HL-60 (cell line): ENCODE data around the gene CNOT6.
"Not testable (repeated sequence)": the region's sequence is repeated elsewhere in the genome, so short reads cannot be mapped to it uniquely, and the experiment has no call there.

Experiments used
- CTCF ChIP-seq: IDR thresholded peaks from one replicate; pipeline ENCODE4 v1.5.1; 2011; ENCODE audit warnings: low read length, control low read depth, inconsistent platforms; ENCODE audit not compliant: insufficient read depth
- GABPA ChIP-seq: IDR thresholded peaks from 2 replicates; pipeline ENCODE4 v1.6.1; 2012; ENCODE audit warnings: low read depth
- POLR2AphosphoS5 ChIP-seq: IDR thresholded peaks from 2 replicates; pipeline ENCODE4 v1.6.1; 2012; ENCODE audit warnings: low read depth
- REST ChIP-seq: IDR thresholded peaks from 2 replicates; pipeline ENCODE4 v1.6.1; 2012; ENCODE audit warnings: low read depth; ENCODE audit not compliant: insufficient replicate concordance
- SPI1 ChIP-seq: IDR thresholded peaks from 2 replicates; pipeline ENCODE4 v1.6.1; 2012; ENCODE audit warnings: low read depth, mild to moderate bottlenecking, borderline replicate concordance

- not testable (repeated sequence) for TF ChIP-seq CTCF, POLR2AphosphoS5, REST, GABPA, SPI1
These were observed 18.1 kb upstream of the CNOT6 start for GRCh38 chr5:180475969-180476524.
